Frontal cortex (tissue), 4 donors: ENCODE data around the gene MARVELD2. TPM values are rescaled to one million over a fixed set of nuclear protein-coding genes. Genes with fewer than 3 reads are reported as not detected.
"Not testable (repeated sequence)": the region's sequence is repeated elsewhere in the genome, so short reads cannot be mapped to it uniquely, and the experiment has no call there.

ENCODE experiments used
- DNase-seq, 2 donors: peaks; one replicate each; pipeline ENCODE4 v3.0.0; 2012; ENCODE audit warnings: low spot score in 2 of 2
- FAIRE-seq: peaks from 2 replicates; lab custom pipeline; 2012; peaks lifted over from hg19 to GRCh38; lab: Jason Lieb, UNC
- total RNA-seq: library from RNA; depleted of rRNA; stranded (reverse); fragments of >200 nt; gene quantifications from one replicate; pipeline ENCODE4 v1.2.3, GENCODE V29; 2014
- donor health status: control.
- donor health status: control.
- donor health status: control.

The MARVELD2 gene
- total RNA-seq, 1 donor from 2014 or later: 0.41 TPM

- FAIRE-seq: no peak
Observed at GRCh38 chr5:69444127-69444754, 29.3 kb downstream of the MARVELD2 start.

DNA sequence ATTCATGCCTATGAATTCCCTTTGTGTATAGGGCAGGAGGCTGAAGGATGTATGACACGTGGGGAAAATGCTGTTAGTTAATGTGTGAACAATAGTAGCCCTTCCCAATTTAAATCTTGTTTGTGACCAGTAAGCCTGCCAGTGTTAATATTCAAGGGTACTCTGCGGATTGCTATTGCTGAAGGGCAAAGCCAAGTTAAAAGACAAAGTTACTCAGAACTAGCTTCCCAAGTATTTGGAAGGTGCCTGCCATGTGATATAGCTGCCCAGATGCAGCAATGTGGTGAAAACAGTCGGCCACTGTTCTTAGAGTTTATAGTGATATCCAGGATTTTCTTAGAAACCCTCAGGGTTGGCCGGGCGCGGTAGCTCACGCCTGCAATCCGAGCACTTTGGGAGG lies 34.6 kb downstream of the MARVELD2 start:
- DNase-seq: no peak
- FAIRE-seq: no peak

More at GRCh38 chr5:69444127-69444754, 29.3 kb downstream of the MARVELD2 start:
- no peak for DNase-seq

DNA sequence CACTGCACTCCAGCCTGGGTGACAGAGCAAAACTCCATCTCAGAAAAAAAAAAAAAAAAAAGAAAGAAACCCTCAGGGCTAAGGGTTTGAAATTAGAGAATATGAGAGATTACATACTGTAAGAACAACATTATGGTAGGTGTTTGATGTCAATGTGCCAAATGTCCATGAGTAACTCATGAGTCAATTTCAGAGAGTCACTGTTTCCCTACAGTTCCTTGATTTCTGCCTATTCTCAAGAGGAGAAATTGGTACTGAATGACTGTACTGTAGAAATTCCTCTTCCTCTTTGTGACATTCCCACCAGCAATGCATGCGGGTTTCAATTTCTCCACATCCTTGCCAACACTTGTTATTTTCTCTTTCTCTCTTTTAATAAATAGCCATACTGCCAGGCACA lies 35.2 kb downstream of the MARVELD2 start:
- DNase-seq (no peak), FAIRE-seq (no peak)

DNA sequence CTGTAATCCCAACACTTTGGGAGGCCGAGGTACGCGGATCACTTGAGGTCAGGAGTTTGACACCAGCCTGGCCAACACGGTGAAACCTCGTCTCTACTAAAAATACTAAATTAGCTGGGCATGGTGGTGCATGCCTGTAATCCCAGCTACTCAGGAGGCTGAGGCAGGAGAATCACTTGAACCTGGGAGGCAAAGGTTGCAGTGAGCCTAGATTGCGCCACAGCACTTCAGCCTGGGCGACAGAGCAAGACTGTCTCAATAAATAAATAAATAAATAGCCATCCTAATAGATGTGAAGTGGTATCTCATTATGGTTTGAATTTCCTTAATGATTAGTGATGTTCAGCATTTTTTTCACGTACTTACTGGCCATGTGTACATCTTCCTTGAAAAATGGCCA lies 35.6 kb downstream of the MARVELD2 start:
- not testable (repeated sequence) for FAIRE-seq, DNase-seq

- DNase-seq (no peak), FAIRE-seq (no peak)
Observed at GRCh38 chr5:69451941-69452647, 37.2 kb downstream of the MARVELD2 start.

- not testable (repeated sequence) for FAIRE-seq
Observed at GRCh38 chr5:69453487-69453886, 38.6 kb downstream of the MARVELD2 start.

GRCh38 chr5:69454460-69455249 lies 39.7 kb downstream of the MARVELD2 start:
- DNase-seq: no peak

More at GRCh38 chr5:69453487-69453886, 38.6 kb downstream of the MARVELD2 start:
- not testable (repeated sequence) for DNase-seq

DNA sequence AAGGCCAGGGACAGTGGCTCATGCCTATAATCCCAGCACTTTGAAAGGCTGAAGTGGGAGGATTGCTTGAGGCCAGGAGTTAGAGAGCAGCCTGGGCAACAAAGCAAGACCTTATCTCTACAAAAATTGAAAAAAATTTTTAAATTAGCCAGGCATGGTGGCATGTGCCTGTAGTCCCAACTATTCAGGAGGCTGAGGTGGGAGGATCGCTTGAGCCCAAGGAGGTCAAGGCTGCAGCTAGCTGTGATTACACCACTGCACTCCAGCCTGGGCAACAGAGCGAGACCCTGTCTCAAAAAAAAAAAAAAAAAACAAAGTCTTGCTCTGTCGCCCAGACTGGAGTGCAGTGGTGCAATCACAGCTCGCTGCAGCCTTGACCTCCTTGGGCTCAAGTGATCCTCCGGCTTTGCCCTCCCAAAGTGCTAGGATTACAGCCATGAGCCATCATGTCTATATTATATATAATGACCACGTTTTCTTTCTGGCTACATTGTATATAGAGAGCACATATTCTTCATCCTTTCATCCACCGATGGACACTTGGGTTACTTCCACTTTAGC lies 40.6 kb downstream of the MARVELD2 start:
- not testable (repeated sequence) for FAIRE-seq, DNase-seq

More at GRCh38 chr5:69454460-69455249, 39.7 kb downstream of the MARVELD2 start:
- no peak for FAIRE-seq

DNA sequence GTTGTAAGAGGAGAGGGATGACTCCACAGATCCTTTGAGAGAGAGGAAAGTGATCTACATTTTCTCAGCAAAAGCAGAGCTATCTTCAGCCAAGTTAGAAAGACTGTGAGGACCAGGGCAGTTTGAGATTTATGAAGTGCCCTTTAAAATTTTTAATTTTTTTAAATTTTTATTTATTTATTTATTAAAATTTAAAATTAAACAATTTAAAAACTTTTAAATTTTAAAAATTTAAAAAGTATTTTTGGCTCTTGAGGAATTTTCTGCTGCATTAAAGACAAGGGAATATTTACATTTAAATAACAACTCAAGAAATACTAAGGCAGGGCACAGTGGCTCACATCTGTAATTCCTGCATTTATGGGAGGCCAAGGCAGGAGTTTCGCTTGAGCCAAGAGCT lies 47.3 kb downstream of the MARVELD2 start:
- peak; percentile 21 for FAIRE-seq
- no peak for DNase-seq

- not testable (repeated sequence) for DNase-seq, FAIRE-seq
Observed at GRCh38 chr5:69466375-69466774, 51.5 kb downstream of the MARVELD2 start.

GRCh38 chr5:69467442-69468225 lies 52.7 kb downstream of the MARVELD2 start:
- FAIRE-seq (no peak), DNase-seq (no peak)

DNA sequence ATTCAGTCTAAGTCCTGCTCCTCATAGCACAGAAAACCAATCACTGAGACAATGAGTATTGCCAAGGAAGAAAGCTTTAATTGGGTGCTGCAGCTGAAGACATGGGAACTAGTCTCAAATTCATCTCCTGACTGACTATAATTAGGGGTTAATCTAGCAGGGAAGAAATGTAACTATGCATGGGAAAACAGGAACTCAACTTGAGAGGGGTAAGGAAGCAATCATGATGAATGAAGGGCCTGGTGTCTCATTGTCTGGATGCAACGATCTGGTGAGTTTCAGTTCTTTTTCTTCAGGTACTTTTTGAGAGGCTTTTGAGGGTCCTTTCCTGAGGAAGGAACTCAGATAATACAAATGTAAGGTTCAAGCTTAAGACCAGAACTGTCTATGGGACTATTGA lies 53.7 kb downstream of the MARVELD2 start:
- DNase-seq (no peak), FAIRE-seq (no peak)

GRCh38 chr5:69471516-69471915 lies 56.6 kb downstream of the MARVELD2 start:
- not testable (repeated sequence) for DNase-seq, FAIRE-seq

DNA sequence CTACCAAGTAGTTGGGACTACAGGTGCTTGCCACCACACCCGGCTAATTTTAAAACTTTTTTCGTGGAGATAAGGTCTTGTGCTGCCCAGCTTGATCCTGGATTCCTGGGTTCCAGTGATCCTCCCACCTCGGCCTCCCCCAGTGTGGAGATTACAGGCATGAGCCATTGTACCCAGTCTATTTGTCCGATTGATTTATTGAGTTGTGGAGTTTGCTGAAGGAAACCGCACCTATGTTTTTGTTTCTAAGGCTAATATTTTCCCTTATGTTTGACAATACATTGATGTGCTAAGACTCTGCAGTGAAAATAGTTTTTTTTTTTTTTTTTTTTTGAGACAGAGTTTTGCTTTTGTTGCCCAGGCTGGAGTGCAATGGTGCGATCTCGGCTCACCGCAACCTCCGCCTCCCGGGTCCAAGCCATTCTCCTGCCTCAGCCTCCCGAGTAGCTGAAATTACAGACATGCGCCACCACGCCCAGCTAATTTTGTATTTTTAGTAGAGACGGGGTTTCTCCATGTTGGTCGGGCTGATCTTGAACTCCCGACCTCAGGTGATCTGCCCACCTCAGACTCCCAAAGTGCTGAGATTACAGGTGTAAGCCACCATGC lies 57.7 kb downstream of the MARVELD2 start:
- not testable (repeated sequence) for FAIRE-seq, DNase-seq

- no peak for DNase-seq
Observed at GRCh38 chr5:69477170-69477569, 62.3 kb downstream of the MARVELD2 start.

DNA sequence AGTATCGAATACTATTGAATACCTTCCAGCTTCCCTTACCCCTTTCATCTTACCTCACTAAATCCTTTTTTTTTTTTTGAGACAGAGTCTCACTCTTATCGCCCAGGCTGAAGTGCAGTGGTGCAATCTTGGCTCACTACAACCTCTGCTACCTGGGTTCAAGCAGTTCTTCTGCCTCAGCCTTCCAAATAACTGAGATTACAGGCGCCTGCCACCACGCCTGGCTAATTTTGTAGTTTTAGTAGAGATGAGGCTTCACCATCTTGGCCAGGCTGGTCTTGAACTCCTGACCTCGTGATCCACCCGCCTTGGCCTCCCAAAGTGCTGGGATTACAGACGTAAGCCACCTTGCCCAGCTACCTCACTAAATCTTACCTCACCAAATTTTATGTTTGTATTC lies 63.4 kb downstream of the MARVELD2 start:
- FAIRE-seq, DNase-seq: not testable (repeated sequence)

More at GRCh38 chr5:69477170-69477569, 62.3 kb downstream of the MARVELD2 start:
- no peak for FAIRE-seq

DNA sequence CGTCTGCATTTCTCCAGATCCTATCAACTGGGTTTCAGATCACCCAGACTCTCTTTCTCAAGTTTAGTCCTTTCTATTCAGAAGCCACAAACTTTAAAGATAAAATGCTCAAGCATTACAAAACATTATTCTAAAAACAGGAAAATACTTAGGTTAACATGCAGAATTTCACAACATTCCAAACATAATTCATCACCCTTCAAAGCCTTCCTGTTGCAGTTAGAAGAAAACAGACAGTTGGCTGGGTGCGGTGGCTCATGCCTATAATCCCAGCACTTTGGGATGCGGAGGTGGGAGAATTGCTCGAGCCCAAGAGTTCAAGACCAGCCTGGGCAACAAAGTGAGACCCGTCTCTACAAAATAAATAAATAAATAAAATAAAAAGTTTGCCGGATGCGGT lies 70.0 kb downstream of the MARVELD2 start:
- DNase-seq (no peak), FAIRE-seq (no peak)

GRCh38 chr5:69485471-69485870 lies 70.6 kb downstream of the MARVELD2 start:
- FAIRE-seq (no peak), DNase-seq (no peak)

GRCh38 chr5:69489246-69489645 lies 74.3 kb downstream of the MARVELD2 start:
- no peak for DNase-seq
- FAIRE-seq: no peak
